GM19023 (cell line): ENCODE data around the gene DPEP2.

Experiments
- ATAC-seq: cut with Tn5 transposase; IDR thresholded peaks from one replicate; pipeline ENCODE4 v1.9.1; 2021; ENCODE audit warnings: mild to moderate bottlenecking, moderate library complexity; ENCODE audit not compliant: unreplicated experiment

DPEP2 gene

GRCh38 chr16:67957622-67958021 lies 41.7 kb downstream of the DPEP2 start:
- ATAC-seq, result no peak

- no peak for ATAC-seq
These were observed 44.7 kb downstream of the DPEP2 start for GRCh38 chr16:67954421-67955196.

DNA sequence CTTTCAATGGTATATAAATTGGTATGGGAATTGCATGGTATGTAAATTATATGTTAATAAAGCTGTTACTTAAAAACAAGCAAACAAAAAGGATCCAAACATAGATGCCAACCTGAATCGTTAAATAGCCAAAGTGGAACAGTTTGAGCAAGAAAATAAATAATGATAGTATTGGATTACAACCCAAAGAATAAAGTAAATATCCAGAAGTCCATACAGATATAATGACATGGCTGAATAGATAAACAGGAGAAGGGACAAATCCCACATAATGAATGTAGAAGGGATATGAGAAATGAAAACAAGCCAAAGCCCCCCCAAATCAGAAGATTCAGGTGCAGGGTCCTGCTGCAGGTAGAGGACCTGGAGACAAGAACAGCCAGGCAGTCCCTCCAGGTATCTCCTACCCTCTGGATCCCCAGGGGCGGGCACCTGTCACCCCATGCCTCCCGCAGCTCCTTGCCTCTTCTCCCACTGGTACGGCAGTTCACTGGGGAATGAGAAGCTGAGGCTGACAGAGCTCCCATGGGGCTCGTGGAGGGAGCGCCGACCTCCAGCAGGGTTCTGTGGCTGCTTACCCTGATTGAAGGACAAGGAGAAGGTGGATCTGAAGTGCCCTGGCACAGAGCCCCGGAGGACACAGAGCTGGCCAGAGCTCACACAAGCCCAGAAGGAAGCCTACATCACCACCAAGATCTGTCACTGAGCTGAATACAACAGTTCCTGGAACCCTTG lies 45.5 kb downstream of the DPEP2 start:
- ATAC-seq, result no peak

- ATAC-seq, result no peak
These were observed 47.8 kb downstream of the DPEP2 start for GRCh38 chr16:67951485-67951884.

GRCh38 chr16:67950335-67950843 lies 48.9 kb downstream of the DPEP2 start:
- no peak for ATAC-seq

- no peak for ATAC-seq
These were observed 49.6 kb downstream of the DPEP2 start for GRCh38 chr16:67949645-67950044.

DNA sequence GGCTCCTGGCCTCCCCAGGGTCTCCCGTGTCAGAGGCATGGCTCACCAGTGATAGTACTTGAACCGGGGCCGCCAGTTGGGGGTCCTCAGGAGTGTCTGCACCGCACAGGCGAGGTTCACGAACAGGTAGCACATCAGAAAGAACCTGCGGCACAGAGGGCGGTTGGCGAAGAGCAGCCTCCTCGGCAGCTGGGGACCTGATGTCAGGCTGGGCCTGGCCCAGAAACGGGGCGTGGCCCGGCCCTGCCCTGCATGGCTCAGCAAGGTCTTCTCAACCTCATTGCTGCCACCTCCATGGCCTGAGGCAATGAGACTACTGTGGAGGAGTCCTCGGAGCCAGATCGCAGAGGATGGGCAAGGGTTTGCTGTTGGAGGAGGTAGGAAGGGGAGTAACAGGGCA lies 51.3 kb downstream of the DPEP2 start:
- ATAC-seq, result no peak

GRCh38 chr16:67946966-67947558 lies 52.2 kb downstream of the DPEP2 start:
- ATAC-seq, result no peak

- no peak for ATAC-seq
These were observed 53.1 kb downstream of the DPEP2 start for GRCh38 chr16:67946128-67946569.

DNA sequence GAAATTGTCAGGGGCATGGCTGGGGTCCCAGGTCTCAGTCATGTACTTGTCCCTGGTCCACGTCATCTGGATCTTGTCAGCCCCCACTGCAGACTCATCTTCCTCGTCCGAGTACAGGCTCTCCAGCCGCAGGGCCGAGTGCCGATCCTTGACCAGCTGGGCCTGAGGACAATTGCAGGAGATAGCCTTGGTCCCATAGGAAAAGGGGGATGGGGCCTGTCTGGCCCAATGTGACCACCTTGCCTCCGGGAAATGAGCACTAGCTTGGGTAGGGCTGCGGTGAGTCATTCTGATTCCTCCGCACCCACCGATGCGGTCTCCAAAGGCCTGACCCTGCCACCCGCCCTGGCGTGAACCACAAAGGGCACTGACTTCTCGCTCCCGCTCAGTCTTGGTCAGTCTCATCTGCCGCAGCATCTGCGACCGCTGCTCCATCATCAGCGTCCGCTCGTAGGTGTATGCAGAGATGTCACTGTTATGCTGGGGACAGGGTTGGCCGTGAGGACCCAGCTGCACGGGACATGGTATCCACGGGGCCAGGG lies 53.8 kb downstream of the DPEP2 start:
- no peak for ATAC-seq

- no peak for ATAC-seq
These were observed 54.4 kb downstream of the DPEP2 start for GRCh38 chr16:67944690-67945391.

GRCh38 chr16:67943619-67944504 lies 55.4 kb downstream of the DPEP2 start, which contains the start of gene LCAT:
LCAT (minus strand) TSS chr16:67944120; CDS start chr16:67944101, 19 bp downstream.
- ATAC-seq, result no peak

GRCh38 chr16:67943256-67943618 lies 56.0 kb downstream of the DPEP2 start:
- no peak for ATAC-seq

DNA sequence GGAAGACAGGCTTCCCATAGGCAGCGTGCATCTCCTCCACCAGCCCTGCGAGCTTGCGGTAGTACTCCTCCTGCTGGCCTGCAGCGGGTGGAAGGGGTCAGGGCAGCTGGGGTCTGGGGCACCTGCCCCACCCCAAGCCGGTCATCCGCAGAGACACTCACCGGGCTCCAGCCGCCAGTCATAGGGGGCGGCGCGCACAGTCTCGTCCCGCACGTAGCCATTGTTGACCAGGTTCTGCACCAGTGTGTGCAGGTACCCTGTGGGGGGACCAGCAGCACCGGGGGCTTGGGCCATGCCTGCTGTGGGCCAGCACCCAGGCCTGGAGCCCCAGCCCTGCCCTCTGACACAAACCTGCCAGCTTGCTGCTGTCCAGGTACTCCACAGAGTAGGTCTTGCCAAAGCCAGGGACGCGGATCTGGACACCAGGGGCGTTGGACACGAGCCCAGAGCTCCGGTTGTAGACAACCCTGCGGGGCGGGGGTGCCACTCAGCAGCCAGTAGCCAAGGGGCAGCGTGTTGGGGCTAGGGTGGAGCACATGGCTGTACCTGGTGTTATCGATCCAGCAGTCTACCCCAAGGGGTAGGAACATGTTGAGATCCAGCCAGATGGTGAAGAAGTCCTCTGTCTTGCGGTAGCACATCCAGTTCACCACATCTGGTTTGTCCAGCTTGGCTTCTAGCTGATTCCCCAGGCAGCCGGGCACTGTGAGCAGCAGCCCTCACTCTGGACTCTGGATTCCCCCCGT lies 56.6 kb downstream of the DPEP2 start:
- ATAC-seq, result no peak

DNA sequence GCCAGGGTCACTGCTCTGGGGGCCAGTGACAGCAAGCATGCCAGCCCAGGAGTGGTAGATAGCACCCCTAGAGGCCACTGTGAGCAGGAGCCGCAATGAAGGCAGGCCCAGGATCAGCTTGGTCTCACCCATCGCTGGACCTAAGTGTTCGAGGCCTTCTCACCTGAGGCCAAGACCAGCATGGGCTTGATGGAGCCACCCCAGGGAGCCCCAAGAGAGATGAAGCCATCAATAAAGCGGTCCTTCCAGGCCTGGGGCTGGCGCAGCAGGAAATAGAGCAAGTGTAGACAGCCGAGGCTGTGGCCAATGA lies 57.1 kb downstream of the DPEP2 start:
- no peak for ATAC-seq

DNA sequence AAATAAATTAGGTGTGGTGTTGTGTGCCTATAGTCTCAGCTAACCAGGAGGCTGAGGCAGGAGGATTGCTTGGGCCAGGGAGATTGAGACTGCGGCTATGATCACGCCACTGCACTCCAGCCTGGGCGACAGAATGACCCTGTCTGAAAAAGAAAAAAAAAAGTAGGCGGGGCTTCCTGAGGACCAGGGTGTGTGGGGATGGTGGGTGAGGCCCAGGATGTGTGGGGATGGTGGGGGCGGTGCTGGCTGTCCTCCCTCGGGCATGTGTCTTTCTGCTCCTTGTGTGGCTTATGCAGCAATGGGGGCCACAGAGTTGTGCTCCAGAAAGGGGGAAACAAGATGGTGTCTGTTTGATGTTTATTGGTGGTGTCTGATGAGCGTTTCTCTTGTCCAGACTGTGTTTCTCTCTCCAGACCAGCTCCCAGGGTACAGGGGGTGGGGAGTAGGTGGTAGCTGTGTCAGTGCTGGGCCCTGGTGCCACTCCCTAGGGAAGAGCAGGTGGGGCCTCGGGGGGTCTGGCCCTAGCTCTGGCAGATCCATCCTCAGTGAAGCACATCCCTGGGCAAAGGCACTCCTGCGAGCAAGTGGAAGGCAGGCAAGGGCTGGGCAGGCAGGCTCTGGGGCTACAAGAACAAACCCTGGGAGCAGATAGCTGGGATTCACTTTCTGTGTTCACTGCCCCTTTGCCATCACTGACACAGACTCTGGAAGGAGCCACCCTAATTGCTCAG lies 57.6 kb downstream of the DPEP2 start:
- ATAC-seq, result no peak

- ATAC-seq, result no peak
These were observed 58.7 kb downstream of the DPEP2 start for GRCh38 chr16:67940446-67941089.
